Fibroblast of the aortic adventitia (primary cell): ENCODE results near the gene EPYC. TPM values are rescaled to one million over a fixed set of nuclear protein-coding genes. Genes with fewer than 3 reads are reported as not detected.
A peak's percentile ranks its signal among the peaks of the same experiment; 100 is the strongest.

ENCODE experiments used
- DNase-seq: peaks from one replicate; pipeline ENCODE4 v3.0.0-alpha.2; 2010; ENCODE audit warnings: low read depth
- H3K4me3 ChIP-seq: 2 replicates; pipeline ENCODE4 v1.5.1; 2011; ENCODE audit warnings: low read depth, mild to moderate bottlenecking, control low read depth, low read length, moderate library complexity
- CTCF ChIP-seq: IDR thresholded peaks from 2 replicates; pipeline ENCODE4 v1.5.1; 2011; ENCODE audit warnings: mild to moderate bottlenecking, low read length, control low read depth, inconsistent platforms; ENCODE audit not compliant: insufficient read depth
- total RNA-seq: library from RNA; depleted of rRNA; stranded (reverse); fragments of >200 nt; gene quantifications from 2 replicates; pipeline ENCODE4 v1.2.3, GENCODE V29; 2012; ENCODE audit warnings: low replicate concordance

The EPYC gene
- total RNA-seq, 1 donor = not detected

GRCh38 chr12:90953956-90954421 lies 50.8 kb downstream of the EPYC start:
- peak; percentile 18 for TF ChIP-seq CTCF
- no peak overlapping the region for H3K4me3 ChIP-seq
- no peak for DNase-seq

- no peak overlapping the region for H3K4me3 ChIP-seq
- no peak for DNase-seq
- no peak for TF ChIP-seq CTCF
These were observed 53.2 kb downstream of the EPYC start for GRCh38 chr12:90951432-90952105.

- no peak for TF ChIP-seq CTCF
- no peak for DNase-seq
- no peak overlapping the region for H3K4me3 ChIP-seq
These were observed 56.9 kb downstream of the EPYC start for GRCh38 chr12:90947869-90948268.

- H3K4me3 ChIP-seq = no peak overlapping the region
- peak; percentile 51 for TF ChIP-seq CTCF
- DNase-seq = peak; percentile 61
These were observed 59.6 kb downstream of the EPYC start for GRCh38 chr12:90945070-90945649.

- H3K4me3 ChIP-seq = no peak overlapping the region
- no peak for DNase-seq
- no peak for TF ChIP-seq CTCF
These were observed 61.5 kb downstream of the EPYC start for GRCh38 chr12:90943255-90943654.

- peak; percentile 84 for DNase-seq
- H3K4me3 ChIP-seq = no peak overlapping the region
- peak; percentile 74 for TF ChIP-seq CTCF
These were observed 63.8 kb downstream of the EPYC start for GRCh38 chr12:90940872-90941499.
